ENCODE measurements around the gene MCTP2. TPM values are rescaled to one million over a fixed set of nuclear protein-coding genes. Genes with fewer than 3 reads are reported as not detected.

The MCTP2 gene
- total RNA-seq, 1 experiment from 2014 or later: 1.3 TPM

DNA sequence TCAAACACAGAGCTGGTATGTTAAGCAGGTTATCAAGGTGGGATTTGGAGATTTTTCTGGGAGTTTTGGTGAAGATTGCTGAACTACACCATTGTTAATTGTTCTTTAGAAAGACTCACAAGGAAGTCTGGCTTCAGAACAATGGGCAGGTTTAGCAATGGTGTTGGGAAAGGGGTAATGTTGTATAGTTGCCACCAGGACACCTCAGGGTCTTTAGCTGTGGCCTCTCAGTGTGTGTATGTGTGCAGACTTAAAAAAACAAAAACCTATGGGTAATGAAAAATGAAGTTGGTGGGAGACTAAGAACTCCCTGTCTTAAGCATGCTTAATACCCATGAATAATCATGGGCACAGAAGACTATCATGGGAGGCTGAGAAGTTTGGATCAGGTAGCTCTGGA, 91.7 kb downstream of the MCTP2 start:
- Mint-ChIP-seq H3K4me3 (no peak overlapping the region), H3K4me1 (peaks cover 4 to 11% of the 10 kb centered on the region in 2 experiments; a peak in 2 of 4 replicates), H3K9me3 (no peaks in the 10 kb centered on the region; a peak in 1 of 5 replicates), H3K36me3 (ENCODE audit: insufficient read depth in 1 of 3, low read depth in 3 of 3) (peaks cover 0 to 2% (median 0%) of the 10 kb centered on the region in 3 experiments; a peak in 1 of 7 replicates), H3K27me3 (ENCODE audit: low read depth) (no peaks in the 10 kb centered on the region), H3K27ac (no peak overlapping the region; a peak in 1 of 7 replicates)
- H4K20me1 ChIP-seq (ENCODE audit: control insufficient read depth, insufficient read depth, insufficient read length): no peaks in the 10 kb centered on the region
- H3K9ac ChIP-seq (ENCODE audit: extremely low read depth, insufficient read length, low read length): no peak overlapping the region
- no peak overlapping the region for H3K56ac ChIP-seq (ENCODE audit: insufficient read length, low read depth, low read length)
- H3K9me3 ChIP-seq (ENCODE audit: control insufficient read depth, low read depth, low read length): no peaks in the 10 kb centered on the region
- H3T11ph ChIP-seq (ENCODE audit: low read length): no peak overlapping the region
- H2BK120ac ChIP-seq (ENCODE audit: low read depth, low read length, poor library complexity, severe bottlenecking): no peak overlapping the region
- no peak overlapping the region for H3K18ac ChIP-seq (ENCODE audit: insufficient read length, low read depth, low read length)
- no peak overlapping the region for H3K4ac ChIP-seq (ENCODE audit: low read depth, low read length)
- no peaks in the 10 kb centered on the region for H3K23me2 ChIP-seq (ENCODE audit: insufficient read length, low read depth, low read length, poor library complexity, severe bottlenecking)
- no peak overlapping the region for H3K23ac ChIP-seq (ENCODE audit: insufficient read length, low read depth, low read length)
- no peak overlapping the region for H4K5ac ChIP-seq (ENCODE audit: insufficient read length, low read depth, low read length)
- no peak overlapping the region for H2AK5ac ChIP-seq (ENCODE audit: insufficient read length, low read length)
- no peak overlapping the region for H2AFZ ChIP-seq (ENCODE audit: low read length)
- H4K91ac ChIP-seq (ENCODE audit: insufficient read length, low read depth, low read length): no peak overlapping the region
- no peak overlapping the region for H2BK5ac ChIP-seq (ENCODE audit: insufficient read length, low read length)
- H3K79me1 ChIP-seq (ENCODE audit: insufficient read depth, low read depth, low read length, poor library complexity, severe bottlenecking): no peaks in the 10 kb centered on the region
- no peak overlapping the region for H4K8ac ChIP-seq (replicated peaks; ENCODE audit: insufficient read length, low read depth, low read length)
- H2BK12ac ChIP-seq (ENCODE audit: insufficient read length, low read depth, low read length): no peak overlapping the region
- no peak overlapping the region for H3K27ac ChIP-seq (ENCODE audit: insufficient read length, low read depth, low read length)
- no peak overlapping the region for H3K4me2 ChIP-seq (ENCODE audit: insufficient read depth, insufficient read length, low read length)
- DNase-seq: no peak
- H2BK20ac ChIP-seq (ENCODE audit: low read depth, low read length, poor library complexity, severe bottlenecking): no peak overlapping the region
- H3K14ac ChIP-seq (ENCODE audit: insufficient read depth, low read length): no peak overlapping the region
- H3K27me3 ChIP-seq (ENCODE audit: insufficient read depth, low read length): no peaks in the 10 kb centered on the region
- H3K79me2 ChIP-seq (ENCODE audit: insufficient read depth, low read length): no peaks in the 10 kb centered on the region
- H2BK15ac ChIP-seq (ENCODE audit: low read depth, low read length): no peak overlapping the region
- H3K4me1 ChIP-seq (ENCODE audit: insufficient read depth, low read length): no peaks in the 10 kb centered on the region
- TF ChIP-seq CTCF (conservative IDR thresholded peaks at IDR 0.05): peak; percentile 26; the same call in 1 of the 3 replicates

All from H9 (cell line).